HG03378 (cell line): ENCODE measurements around the gene C11orf71.

Experiments
- ATAC-seq: cut with Tn5 transposase; IDR thresholded peaks from one replicate; pipeline ENCODE4 v1.9.1; 2021; ENCODE audit warnings: mild to moderate bottlenecking, moderate library complexity; ENCODE audit not compliant: unreplicated experiment

The C11orf71 gene

GRCh38 chr11:114362326-114362725 lies 38.0 kb downstream of the C11orf71 start:
- ATAC-seq = no peak

GRCh38 chr11:114359342-114359741 lies 41.0 kb downstream of the C11orf71 start:
- no peak for ATAC-seq

GRCh38 chr11:114358716-114359115 lies 41.6 kb downstream of the C11orf71 start:
- no peak for ATAC-seq

GRCh38 chr11:114354076-114354475 lies 46.2 kb downstream of the C11orf71 start:
- ATAC-seq = no peak

GRCh38 chr11:114353443-114353842 lies 46.9 kb downstream of the C11orf71 start:
- no peak for ATAC-seq

- no peak for ATAC-seq
Observed at GRCh38 chr11:114350022-114350421, 50.3 kb downstream of the C11orf71 start.
